Ovary (tissue), 3 donors: ENCODE results near the gene REEP3.

Experiments used
- CTCF ChIP-seq, 3 donors: fragments of 450-650 bp in 2 of 3; fragments of 200-600 bp in 1 of 3; IDR thresholded peaks; one replicate each; pipeline versions ENCODE4 v1.5.1 to v1.8.0; 2016 to 2022; ENCODE audit warnings: antibody characterized with exemption in 3 of 3, mild to moderate bottlenecking in 1 of 3
- EP300 ChIP-seq: sonication (generic); formaldehyde crosslinking; IDR thresholded peaks from one replicate; pipeline ENCODE4 v1.6.1; 2017; ENCODE audit warnings: antibody characterized with exemption
- POLR2A ChIP-seq: fragments of 450-650 bp; IDR thresholded peaks from one replicate; pipeline ENCODE4 v1.6.1; 2017; ENCODE audit warnings: antibody characterized with exemption, mild to moderate bottlenecking, moderate library complexity
- donor health status: DM: no; HTN: no; CAD: no.

- TF ChIP-seq CTCF (IDR thresholded peaks at IDR 0.05) (no peak), POLR2A (no peak), EP300 (no peak)
These were observed 67.4 kb downstream of the REEP3 start for GRCh38 chr10:63588436-63589167.
